ENCODE data around the gene ZNF407. TPM values are rescaled to one million over a fixed set of nuclear protein-coding genes. Genes with fewer than 3 reads are reported as not detected.

Gene ZNF407
- total RNA-seq, 2 experiments from 2014 or later = 23.2 to 24.7 TPM

DNA sequence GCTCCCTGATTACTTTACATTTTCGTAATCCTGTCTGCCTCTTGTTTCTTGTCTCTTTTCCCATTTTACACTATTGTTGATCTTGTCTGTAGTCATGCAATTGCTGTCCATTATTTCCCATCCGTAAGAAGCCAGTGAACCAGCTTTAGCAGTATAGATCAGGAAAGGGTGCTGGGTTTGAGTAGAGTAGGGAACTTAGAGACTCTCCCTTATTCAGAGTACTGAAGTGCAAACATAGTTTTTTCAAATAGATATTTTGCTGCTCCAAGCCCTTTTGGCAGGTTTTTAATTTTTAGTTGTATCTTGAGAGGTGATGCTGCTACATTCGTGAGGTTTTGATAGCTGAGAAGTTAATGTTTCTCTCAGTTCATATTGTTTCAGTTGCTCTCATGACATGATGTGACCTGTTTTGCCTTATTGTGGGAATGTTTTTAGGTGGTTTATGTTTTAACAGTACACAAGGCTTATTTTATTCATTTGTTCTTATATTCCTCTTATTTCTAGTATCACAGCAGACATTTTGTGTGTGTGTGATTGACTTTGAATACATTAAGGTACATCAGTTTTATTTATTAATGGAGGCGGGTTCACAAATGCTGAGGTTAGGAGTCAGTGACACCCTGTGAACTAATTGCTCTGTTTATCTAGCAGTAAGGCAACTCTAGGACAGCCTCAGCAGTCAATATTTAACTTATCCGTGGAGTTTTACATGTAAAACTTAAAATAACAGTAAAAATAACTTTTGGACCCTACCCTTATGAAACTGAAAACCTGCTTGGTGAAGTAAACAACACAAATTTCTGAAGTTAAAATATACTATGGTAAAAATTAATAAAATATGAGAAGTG lies 118.4 kb downstream of the ZNF407 start:
- Histone ChIP-seq H3K36me3 (ENCODE audit: insufficient read depth, low read length) (no peaks in the 10 kb centered on the region), H3K9me3 (ENCODE audit: control insufficient read depth in 1 of 2, insufficient read depth in 1 of 2, low read length in 2 of 2) (peaks cover 0 to 4% of the 10 kb centered on the region in 2 experiments), H3K4me1 (ENCODE audit: insufficient read depth, low read length) (no peaks in the 10 kb centered on the region), H3K4me3 (ENCODE audit: low read length) (no peak overlapping the region), H3K27ac (ENCODE audit: low read depth in 1 of 2, low read length in 2 of 2) (no peak overlapping the region), H3K27me3 (ENCODE audit: control insufficient read depth in 1 of 2, insufficient read depth in 2 of 2, low read length in 2 of 2) (no peaks in the 10 kb centered on the region)
- no peak overlapping the region for H3K27ac Mint-ChIP-seq
- intact Hi-C loops (cut with DNase I, micrococcal nuclease) = no loop called here
- no peaks in the 10 kb centered on the region for H3K27me3 Mint-ChIP-seq
- H3K36me3 Mint-ChIP-seq (ENCODE audit: low read depth) = peaks cover 34% of the 10 kb centered on the region
- POLR2A ChIA-PET = no interaction called here
- DNase-seq = no peak
- ATAC-seq (ENCODE audit: poor library complexity) = no peak
- TF ChIP-seq, protein P1, sequence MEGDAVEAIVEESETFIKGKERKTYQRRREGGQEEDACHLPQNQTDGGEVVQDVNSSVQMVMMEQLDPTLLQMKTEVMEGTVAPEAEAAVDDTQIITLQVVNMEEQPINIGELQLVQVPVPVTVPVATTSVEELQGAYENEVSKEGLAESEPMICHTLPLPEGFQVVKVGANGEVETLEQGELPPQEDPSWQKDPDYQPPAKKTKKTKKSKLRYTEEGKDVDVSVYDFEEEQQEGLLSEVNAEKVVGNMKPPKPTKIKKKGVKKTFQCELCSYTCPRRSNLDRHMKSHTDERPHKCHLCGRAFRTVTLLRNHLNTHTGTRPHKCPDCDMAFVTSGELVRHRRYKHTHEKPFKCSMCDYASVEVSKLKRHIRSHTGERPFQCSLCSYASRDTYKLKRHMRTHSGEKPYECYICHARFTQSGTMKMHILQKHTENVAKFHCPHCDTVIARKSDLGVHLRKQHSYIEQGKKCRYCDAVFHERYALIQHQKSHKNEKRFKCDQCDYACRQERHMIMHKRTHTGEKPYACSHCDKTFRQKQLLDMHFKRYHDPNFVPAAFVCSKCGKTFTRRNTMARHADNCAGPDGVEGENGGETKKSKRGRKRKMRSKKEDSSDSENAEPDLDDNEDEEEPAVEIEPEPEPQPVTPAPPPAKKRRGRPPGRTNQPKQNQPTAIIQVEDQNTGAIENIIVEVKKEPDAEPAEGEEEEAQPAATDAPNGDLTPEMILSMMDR (IDR thresholded peaks at IDR 0.05) = no peak
- CTCF ChIA-PET = no interaction called here
- no peak overlapping the region for H3K4me3 Mint-ChIP-seq
- H3K9me3 Mint-ChIP-seq = peaks cover 5% of the 10 kb centered on the region
- H3K4me1 Mint-ChIP-seq (ENCODE audit: low read depth) = peaks cover 17% of the 10 kb centered on the region

GRCh38 chr18:74718312-74718711 lies 120.6 kb downstream of the ZNF407 start:
- Mint-ChIP-seq H3K4me3 (no peak overlapping the region), H3K4me1 (ENCODE audit: low read depth) (peaks cover 28% of the 10 kb centered on the region)
- no peaks in the 10 kb centered on the region for H3K27me3 ChIP-seq (ENCODE audit: control insufficient read depth in 1 of 2, insufficient read depth in 2 of 2, low read length in 2 of 2)

DNA sequence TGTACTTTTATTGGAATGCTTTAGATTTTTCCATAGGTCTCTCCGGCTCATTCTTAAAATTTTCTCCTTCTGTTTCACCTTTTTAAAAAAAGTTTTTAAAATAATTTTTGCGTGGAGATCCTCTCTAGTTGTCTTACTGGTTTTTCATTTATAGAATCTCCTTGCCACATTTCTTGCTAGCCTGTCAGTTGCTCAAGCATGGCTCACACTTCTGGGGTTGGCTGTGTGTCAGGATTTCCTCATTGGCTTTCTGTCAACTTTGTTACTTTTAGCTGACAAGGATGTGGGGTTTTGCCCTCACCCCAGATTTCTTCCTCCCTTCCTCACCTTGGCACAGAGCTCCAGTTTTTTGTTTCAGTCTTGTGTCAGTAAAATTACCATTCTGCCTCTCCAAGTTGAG lies 124.6 kb downstream of the ZNF407 start:
- H3K27me3 Mint-ChIP-seq = no peaks in the 10 kb centered on the region
- ATAC-seq (ENCODE audit: poor library complexity) = no peak

More at GRCh38 chr18:74718312-74718711, 120.6 kb downstream of the ZNF407 start:
- peaks cover 0 to 4% of the 10 kb centered on the region in 2 experiments for H3K9me3 ChIP-seq (ENCODE audit: control insufficient read depth in 1 of 2, insufficient read depth in 1 of 2, low read length in 2 of 2)
- DNase-seq (no peak), ATAC-seq (ENCODE audit: poor library complexity) (no peak)
- H3K4me3 ChIP-seq (ENCODE audit: low read length) = no peak overlapping the region
- H3K9me3 Mint-ChIP-seq = peaks cover 5% of the 10 kb centered on the region
- H3K27me3 Mint-ChIP-seq = no peaks in the 10 kb centered on the region
- ChIA-PET CTCF (no interaction called here), POLR2A (no interaction called here)
- no peak overlapping the region for H3K27ac Mint-ChIP-seq
- intact Hi-C loops (cut with DNase I, micrococcal nuclease) = no loop called here
- H3K36me3 Mint-ChIP-seq (ENCODE audit: low read depth) = peaks cover 26% of the 10 kb centered on the region
- H3K27ac ChIP-seq (ENCODE audit: low read depth in 1 of 2, low read length in 2 of 2) = no peak overlapping the region
- TF ChIP-seq, protein P1 (IDR thresholded peaks at IDR 0.05) = no peak
- no peaks in the 10 kb centered on the region for H3K4me1 ChIP-seq (ENCODE audit: insufficient read depth, low read length)
- H3K36me3 ChIP-seq (ENCODE audit: insufficient read depth, low read length) = no peaks in the 10 kb centered on the region

More for the DNA sequence above, 124.6 kb downstream of the ZNF407 start:
- H3K4me3 ChIP-seq (ENCODE audit: low read length) = no peak overlapping the region
- Mint-ChIP-seq H3K27ac (no peak overlapping the region), H3K36me3 (ENCODE audit: low read depth) (peaks cover 26% of the 10 kb centered on the region), H3K4me3 (no peak overlapping the region), H3K9me3 (peaks cover 5% of the 10 kb centered on the region), H3K4me1 (ENCODE audit: low read depth) (peaks cover 31% of the 10 kb centered on the region)
- H3K4me1 ChIP-seq (ENCODE audit: insufficient read depth, low read length) = no peaks in the 10 kb centered on the region
- DNase-seq = no peak
- intact Hi-C loops (cut with DNase I, micrococcal nuclease) = no loop called here
- ChIA-PET POLR2A (no interaction called here), CTCF (no interaction called here)
- TF ChIP-seq, protein P1 (IDR thresholded peaks at IDR 0.05) = no peak
- no peaks in the 10 kb centered on the region for H3K27me3 ChIP-seq (ENCODE audit: control insufficient read depth in 1 of 2, insufficient read depth in 2 of 2, low read length in 2 of 2)
- no peaks in the 10 kb centered on the region for H3K36me3 ChIP-seq (ENCODE audit: insufficient read depth, low read length)
- H3K9me3 ChIP-seq (ENCODE audit: control insufficient read depth in 1 of 2, insufficient read depth in 1 of 2, low read length in 2 of 2) = peaks cover 0 to 4% of the 10 kb centered on the region in 2 experiments
- no peak overlapping the region for H3K27ac ChIP-seq (ENCODE audit: low read depth in 1 of 2, low read length in 2 of 2)
